Stimulated activated CD8-positive, alpha-beta memory T cell treated with anti-CD3 and anti-CD28 coated beads, Interleukin-7, amount 100 ng/mL, for 24 hours (primary cell): Measurements from ENCODE around the gene LHPP.

Experiments
- DNase-seq: peaks from one replicate; pipeline ENCODE4 v3.0.0-alpha.2; 2020; ENCODE audit warnings: low read depth

LHPP gene

GRCh38 chr10:124470544-124471434, 9.2 kb downstream of the LHPP start:
- DNase-seq: no peak

DNA sequence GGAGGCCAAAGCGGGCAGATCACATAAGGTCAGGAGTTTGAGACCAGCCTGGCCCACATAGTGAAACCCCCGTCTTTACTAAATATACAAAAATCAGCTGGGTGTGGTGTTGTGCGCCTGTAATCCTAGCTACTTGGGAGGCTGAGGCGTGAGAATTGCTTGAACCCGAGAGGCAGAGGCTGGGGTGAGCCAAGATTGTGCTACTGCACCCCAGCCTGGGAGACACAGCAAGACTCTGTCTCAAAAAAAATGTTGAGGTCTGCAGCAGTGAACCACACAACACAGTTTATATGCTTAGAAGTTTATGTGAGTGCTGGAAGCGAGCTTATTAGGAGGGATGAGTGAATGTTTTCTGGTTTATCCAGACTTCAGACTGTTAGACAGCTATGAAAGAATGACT, 10.4 kb downstream of the LHPP start:
- DNase-seq: no peak

DNA sequence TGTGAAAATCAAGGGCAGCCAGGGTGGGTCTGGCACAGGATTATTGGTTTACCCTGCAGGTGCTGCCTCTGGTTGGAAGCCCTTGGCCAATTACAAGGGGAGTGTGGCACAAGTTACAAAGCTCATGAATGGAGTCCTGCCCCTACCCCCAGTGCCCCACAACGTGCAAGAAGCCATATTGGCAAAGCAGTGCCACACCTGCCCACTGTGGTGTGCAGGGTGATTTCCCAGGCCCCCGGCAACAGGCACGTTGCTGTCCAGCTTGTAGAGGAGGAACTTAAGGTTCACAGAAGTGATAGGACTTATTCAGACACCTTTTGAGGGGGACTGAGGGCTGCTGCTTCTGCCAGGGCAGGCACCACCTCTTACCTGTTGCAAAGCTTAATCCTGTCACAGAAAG, 11.4 kb downstream of the LHPP start:
- DNase-seq: no peak

DNA sequence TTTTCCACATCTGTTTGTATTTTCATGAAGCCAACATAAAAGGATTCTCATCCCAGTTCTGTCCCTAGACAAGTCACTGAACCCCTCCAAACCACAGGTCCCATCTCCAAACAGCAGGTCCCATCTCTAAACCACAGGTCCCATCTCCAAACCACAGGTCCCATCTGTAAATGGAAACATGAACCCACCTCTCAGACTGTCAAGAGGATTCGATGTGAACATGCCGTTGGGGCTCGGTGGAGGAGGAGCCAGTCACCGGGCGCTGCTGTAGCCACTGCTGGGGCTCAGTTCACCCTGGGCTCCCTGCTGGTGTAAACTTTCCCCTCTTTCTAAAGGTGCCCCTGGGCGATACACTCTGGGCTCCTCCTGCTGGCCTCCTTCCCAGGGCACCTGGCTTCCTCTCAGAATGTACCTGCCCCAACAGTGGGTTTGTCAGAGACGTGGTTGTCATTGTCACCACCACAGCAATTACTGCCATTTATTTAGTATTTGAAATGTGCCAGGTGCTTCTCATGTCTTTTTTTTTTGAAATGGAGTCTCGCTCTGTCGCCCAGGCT, 13.0 kb downstream of the LHPP start:
- DNase-seq: no peak

DNA sequence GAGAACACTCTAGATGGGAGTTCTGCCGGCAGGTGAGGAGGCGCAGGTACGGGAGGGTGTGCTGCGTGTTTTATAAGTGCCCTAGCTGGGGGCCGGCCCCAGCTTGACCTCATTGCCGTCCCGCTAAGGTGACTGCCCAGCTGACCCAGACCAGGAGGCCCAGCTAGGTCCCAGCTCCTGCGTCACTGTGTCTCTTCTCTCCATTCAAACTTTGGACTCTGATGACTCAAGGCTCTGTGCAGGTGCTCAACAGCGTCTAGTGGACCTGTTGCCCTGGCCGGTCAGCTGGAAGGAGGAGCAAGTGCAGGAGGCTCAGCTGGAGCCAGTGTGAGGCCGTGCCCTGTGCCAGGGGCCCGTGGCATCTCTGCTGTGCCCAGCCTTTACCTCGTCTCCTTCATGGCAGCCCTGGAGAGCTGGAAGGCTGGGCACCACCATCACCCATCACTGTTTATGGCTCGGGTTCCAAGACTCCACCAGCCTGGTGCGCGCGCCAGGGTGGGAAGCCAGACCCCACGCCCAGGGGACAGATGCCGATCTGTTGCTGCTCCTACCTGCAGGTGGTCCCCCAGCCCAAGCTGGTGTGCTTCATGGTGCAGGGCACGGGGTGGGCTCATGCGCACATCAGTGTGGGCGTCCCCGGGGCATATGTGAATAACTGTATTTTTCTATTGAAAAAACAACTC, 14.6 kb downstream of the LHPP start:
- no peak for DNase-seq

- DNase-seq: no peak
These were observed 16.2 kb downstream of the LHPP start for GRCh38 chr10:124477614-124478363.

- no peak for DNase-seq
These were observed 16.9 kb downstream of the LHPP start for GRCh38 chr10:124478515-124478914.

GRCh38 chr10:124480860-124481259, 19.2 kb downstream of the LHPP start:
- DNase-seq: no peak

- DNase-seq: no peak
These were observed 20.1 kb downstream of the LHPP start for GRCh38 chr10:124481717-124482116.

DNA sequence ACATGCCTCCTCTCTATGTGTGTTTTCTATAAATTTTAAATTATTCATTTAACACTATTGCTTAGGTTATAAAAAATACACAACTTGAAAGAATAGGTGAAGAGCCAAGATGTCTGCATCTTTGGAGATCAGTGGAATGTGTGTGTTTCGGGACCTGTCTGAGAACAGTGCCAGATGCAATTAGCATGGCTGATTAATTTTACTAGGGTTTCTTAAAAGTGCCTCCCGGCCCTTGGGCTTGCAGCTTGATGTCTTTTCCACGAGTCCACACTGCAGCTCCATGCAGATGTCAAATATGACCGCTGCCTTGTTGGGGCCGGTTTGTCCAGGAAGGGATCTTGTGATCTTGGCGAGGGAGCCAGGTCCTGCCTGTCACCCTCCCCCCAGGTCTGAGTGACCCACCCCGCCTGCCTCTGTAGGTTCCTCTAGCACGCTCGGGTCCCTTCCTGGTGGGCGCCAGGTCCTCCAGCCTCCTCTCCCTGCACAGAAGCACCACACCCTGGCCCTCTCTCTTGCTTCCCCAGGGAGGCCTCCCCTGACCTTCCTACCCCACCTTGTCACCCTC, 20.7 kb downstream of the LHPP start:
- no peak for DNase-seq

GRCh38 chr10:124482876-124483275, 21.3 kb downstream of the LHPP start:
- DNase-seq: no peak

- no peak for DNase-seq
These were observed 22.4 kb downstream of the LHPP start for GRCh38 chr10:124484031-124484430.

DNA sequence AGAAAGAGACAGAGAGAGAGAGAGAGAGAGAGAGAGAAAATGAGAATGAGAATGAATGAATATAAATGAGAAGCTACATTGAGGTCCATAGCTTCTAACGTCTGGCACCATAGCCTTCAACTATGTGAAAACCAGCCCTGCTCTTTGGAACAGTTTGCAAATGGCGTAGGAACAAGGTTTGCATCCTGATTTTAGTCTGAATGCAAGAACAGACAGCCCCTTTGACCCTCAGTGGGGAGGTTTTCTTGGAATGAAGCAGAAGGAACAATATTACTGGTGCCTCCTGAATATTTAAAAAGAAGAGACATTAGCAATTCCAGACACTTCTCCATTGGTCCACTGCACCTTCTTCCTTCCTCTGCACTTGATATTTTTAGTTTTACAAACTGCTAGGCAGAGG, 23.0 kb downstream of the LHPP start:
- no peak for DNase-seq

DNA sequence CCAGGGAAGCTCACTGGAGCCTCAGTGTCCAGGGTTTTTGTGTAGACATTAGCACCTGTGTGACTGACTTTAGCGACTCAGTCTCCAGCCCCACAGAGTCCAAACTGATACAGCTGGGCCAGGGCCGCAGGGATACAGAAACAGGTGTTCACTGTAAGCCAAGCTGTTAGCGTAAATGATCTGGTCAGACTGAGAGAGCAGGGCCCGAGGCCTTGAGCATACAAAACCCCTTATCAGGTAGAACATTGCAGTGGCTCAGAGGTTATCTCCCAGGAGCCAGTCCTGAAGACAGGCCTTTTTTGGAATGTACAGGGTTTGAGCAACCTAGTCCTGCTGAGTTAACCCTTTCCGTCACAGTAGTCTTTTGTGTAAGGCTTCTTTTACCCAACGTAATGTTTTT, 25.0 kb downstream of the LHPP start:
- DNase-seq: no peak

DNA sequence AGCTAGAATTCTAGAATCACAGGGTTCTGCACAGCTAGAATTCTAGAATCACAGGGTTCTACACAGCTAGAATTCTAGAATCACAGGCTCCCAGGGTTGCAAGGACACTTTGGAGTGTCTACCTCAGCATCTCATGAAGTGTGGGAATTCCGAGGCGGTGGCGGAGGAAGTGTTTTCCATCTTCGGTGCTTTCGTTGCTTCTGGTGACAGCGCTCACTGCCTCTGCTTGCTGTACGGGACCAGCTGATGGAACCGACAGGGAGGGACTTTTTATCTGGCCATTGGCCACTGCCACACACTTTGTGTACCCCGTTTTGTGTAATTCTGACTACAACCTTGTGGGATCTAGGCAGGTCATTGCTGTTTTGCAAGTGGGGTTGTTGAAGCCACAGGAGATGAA, 29.5 kb downstream of the LHPP start:
- DNase-seq: no peak

GRCh38 chr10:124492266-124492665, 30.6 kb downstream of the LHPP start:
- DNase-seq: no peak

GRCh38 chr10:124493214-124493882, 31.7 kb downstream of the LHPP start:
- no peak for DNase-seq

DNA sequence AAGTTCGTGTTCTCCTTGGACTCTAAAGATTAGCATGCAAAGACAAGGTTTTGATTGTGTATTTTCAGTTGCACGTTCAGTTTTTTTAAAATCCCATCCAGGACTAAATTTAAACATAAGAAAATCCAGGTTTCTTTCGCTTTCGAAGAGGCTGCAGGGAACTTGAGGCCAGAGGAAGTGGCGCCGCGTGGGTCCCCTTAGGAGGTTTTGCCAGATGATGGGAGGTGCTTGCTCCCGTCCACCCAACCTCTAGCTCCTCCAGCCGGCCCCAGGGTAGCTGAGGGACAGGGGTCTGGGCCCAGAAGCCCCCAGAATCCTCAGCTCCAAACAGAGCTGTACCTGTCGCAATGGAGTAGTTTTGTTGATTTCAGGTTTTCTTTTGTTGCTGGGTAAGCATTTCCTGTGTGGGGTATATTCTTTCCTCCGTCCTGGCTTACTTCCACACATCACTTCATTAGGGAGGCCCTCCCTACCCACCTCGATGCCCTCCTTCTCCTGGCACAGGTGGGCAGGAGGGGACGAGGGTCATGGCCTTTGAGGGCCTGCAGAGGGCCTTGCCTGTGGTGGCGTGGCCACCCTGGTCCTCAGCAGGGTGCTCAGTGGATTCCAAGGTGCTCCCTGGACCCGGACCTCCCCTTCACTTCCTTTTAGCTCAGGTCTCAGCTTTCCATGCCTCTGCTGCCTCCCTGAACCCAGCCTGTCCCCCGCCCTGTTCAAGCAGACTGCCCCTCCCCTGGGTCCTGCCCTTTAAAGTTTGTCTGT, 32.6 kb downstream of the LHPP start:
- no peak for DNase-seq

- no peak for DNase-seq
These were observed 33.5 kb downstream of the LHPP start for GRCh38 chr10:124495162-124495561.

- no peak for DNase-seq
These were observed 34.1 kb downstream of the LHPP start for GRCh38 chr10:124495725-124496124.

GRCh38 chr10:124496150-124496549, 34.5 kb downstream of the LHPP start:
- DNase-seq: no peak
